MCF 10A (cell line): ENCODE data around the gene GPC6. TPM values are rescaled to one million over a fixed set of nuclear protein-coding genes. Genes with fewer than 3 reads are reported as not detected.

Experiments
- BruUV-seq: library from RNA; stranded (reverse); fragments of 400-500 nt; replicated peaks from 2 replicates; lab custom pipeline; 2021; lab: Mats Ljungman, UMichigan
- CTCF ChIA-PET: fragments of 300-600 bp; sonication (Branson Sonifier 250); formaldehyde crosslinking; extraction: SDS; loops from one replicate; lab custom pipeline; 2021; ENCODE audit warnings: antibody characterized with exemption, inconsistent platforms; lab: Yijun Ruan, JAX
- POLR2A ChIA-PET: fragments of 300-600, 350-650 bp; sonication (Branson Sonifier 250); formaldehyde crosslinking; extraction: SDS; loops from one replicate; lab custom pipeline; 2020; ENCODE audit warnings: antibody characterized with exemption, inconsistent platforms; lab: Yijun Ruan, JAX
- DNase-seq: peaks from one replicate; pipeline ENCODE4 v3.0.0-alpha.2; 2018; ENCODE audit not compliant: unreplicated experiment
- H3K27ac Mint-ChIP-seq: one replicate; pipeline ENCODE4 v1.8.0; 2022; ENCODE audit warnings: mild to moderate bottlenecking, low read depth, mixed read lengths; ENCODE audit not compliant: unreplicated experiment
- H3K27me3 Mint-ChIP-seq: one replicate; pipeline ENCODE4 v1.8.0; 2022; ENCODE audit warnings: mixed read lengths; ENCODE audit not compliant: insufficient read depth, unreplicated experiment
- H3K36me3 Mint-ChIP-seq: one replicate; pipeline ENCODE4 v1.8.0; 2022; ENCODE audit warnings: mild to moderate bottlenecking, moderate library complexity, mixed read lengths; ENCODE audit not compliant: insufficient read depth, unreplicated experiment
- H3K4me1 Mint-ChIP-seq: one replicate; pipeline ENCODE4 v1.8.0; 2022; ENCODE audit warnings: mixed read lengths; ENCODE audit not compliant: insufficient read depth, unreplicated experiment
- H3K4me3 Mint-ChIP-seq: one replicate; pipeline ENCODE4 v1.8.0; 2022; ENCODE audit warnings: mild to moderate bottlenecking, moderate library complexity, mixed read lengths; ENCODE audit not compliant: unreplicated experiment
- H3K9me3 Mint-ChIP-seq: one replicate; pipeline ENCODE4 v1.8.0; 2022; ENCODE audit warnings: mixed read lengths; ENCODE audit not compliant: unreplicated experiment
- CTCF ChIP-seq: fragments of 200-600 bp; IDR thresholded peaks from one replicate; pipeline ENCODE4 v1.8.0; 2022; ENCODE audit warnings: antibody characterized with exemption, mild to moderate bottlenecking; ENCODE audit not compliant: unreplicated experiment
- intact Hi-C: fragments of 100-400 bp; cut with micrococcal nuclease; formaldehyde crosslinking; loops from 2 replicates; pipeline ENCODE4 v1.14.1; 2022
- total RNA-seq: library from RNA; stranded (reverse); gene quantifications from 2 replicates; pipeline ENCODE4 v1.2.3, GENCODE V29; 2022

Gene GPC6
- total RNA-seq, 1 experiment from 2014 or later = 8.4 TPM

GRCh38 chr13:93789058-93789457 lies 562.5 kb downstream of the GPC6 start:
- H3K27ac Mint-ChIP-seq = no peak overlapping the region
- no TSS peak for BruUV-seq
- DNase-seq = no peak
- no peaks in the 10 kb centered on the region for H3K36me3 Mint-ChIP-seq
- no peak overlapping the region for H3K4me3 Mint-ChIP-seq
- intact Hi-C loops = no loop called here
- H3K27me3 Mint-ChIP-seq = no peaks in the 10 kb centered on the region
- H3K9me3 Mint-ChIP-seq = no peaks in the 10 kb centered on the region
- ChIA-PET POLR2A (no interaction called here), CTCF (no interaction called here)
- H3K4me1 Mint-ChIP-seq = peaks cover 8% of the 10 kb centered on the region
- no peak for TF ChIP-seq CTCF

- DNase-seq = no peak
- no TSS peak for BruUV-seq
- intact Hi-C loops = no loop called here
- CTCF ChIA-PET = no interaction called here
- Mint-ChIP-seq H3K4me1 (no peaks in the 10 kb centered on the region), H3K9me3 (no peaks in the 10 kb centered on the region), H3K27ac (no peak overlapping the region), H3K4me3 (no peak overlapping the region), H3K27me3 (no peaks in the 10 kb centered on the region), H3K36me3 (no peaks in the 10 kb centered on the region)
- POLR2A ChIA-PET = no interaction called here
- TF ChIP-seq CTCF = no peak
Measured at GRCh38 chr13:93794197-93794885, 567.7 kb downstream of the GPC6 start.

- no peak for DNase-seq
- Mint-ChIP-seq H3K4me3 (no peak overlapping the region), H3K4me1 (no peaks in the 10 kb centered on the region), H3K27me3 (no peaks in the 10 kb centered on the region), H3K27ac (no peak overlapping the region), H3K9me3 (no peaks in the 10 kb centered on the region), H3K36me3 (no peaks in the 10 kb centered on the region)
- POLR2A ChIA-PET = no interaction called here
- TF ChIP-seq CTCF = no peak
- intact Hi-C loops = no loop called here
- CTCF ChIA-PET = interaction anchor here (0.6 kb wide), 1 partner anchor 1081 kb away, joined by 3 read pairs; no protein-coding TSS in a partner anchor
- no TSS peak for BruUV-seq
Measured at GRCh38 chr13:93797463-93797862, 570.9 kb downstream of the GPC6 start.

- ChIA-PET CTCF (no interaction called here), POLR2A (no interaction called here)
- Mint-ChIP-seq H3K27me3 (no peaks in the 10 kb centered on the region), H3K4me3 (no peak overlapping the region), H3K27ac (no peak overlapping the region), H3K36me3 (no peaks in the 10 kb centered on the region), H3K9me3 (no peaks in the 10 kb centered on the region), H3K4me1 (no peaks in the 10 kb centered on the region)
- no TSS peak for BruUV-seq
- intact Hi-C loops = no loop called here
- TF ChIP-seq CTCF = no peak
- DNase-seq = no peak
Measured at GRCh38 chr13:93800342-93800741, 573.7 kb downstream of the GPC6 start.
